Measurements from ENCODE around the gene IGHMBP2.
"Not testable (repeated sequence)": the region's sequence is repeated elsewhere in the genome, so short reads cannot be mapped to it uniquely, and the experiment has no call there.

DNA sequence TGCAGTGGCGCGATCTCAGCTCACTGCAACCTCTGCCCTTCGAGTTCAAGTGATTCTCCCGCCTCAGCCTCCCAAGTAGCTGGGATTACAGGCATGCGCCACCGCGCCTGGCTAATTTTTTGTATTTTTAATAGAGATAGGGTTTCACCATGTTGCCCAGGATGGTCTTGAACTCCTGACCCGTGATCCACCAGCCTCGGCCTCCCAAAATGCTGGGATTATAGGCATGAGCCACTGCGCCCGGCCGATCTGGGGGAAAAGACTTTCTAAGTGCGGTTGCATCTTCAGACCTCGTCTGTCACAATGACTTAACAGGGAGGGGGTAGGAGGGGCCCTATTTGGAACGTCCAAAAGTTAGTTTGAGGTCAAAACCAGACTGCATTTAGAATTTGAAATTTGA is 18.9 kb upstream of the IGHMBP2 start:
- TF ChIP-seq, protein P1, sequence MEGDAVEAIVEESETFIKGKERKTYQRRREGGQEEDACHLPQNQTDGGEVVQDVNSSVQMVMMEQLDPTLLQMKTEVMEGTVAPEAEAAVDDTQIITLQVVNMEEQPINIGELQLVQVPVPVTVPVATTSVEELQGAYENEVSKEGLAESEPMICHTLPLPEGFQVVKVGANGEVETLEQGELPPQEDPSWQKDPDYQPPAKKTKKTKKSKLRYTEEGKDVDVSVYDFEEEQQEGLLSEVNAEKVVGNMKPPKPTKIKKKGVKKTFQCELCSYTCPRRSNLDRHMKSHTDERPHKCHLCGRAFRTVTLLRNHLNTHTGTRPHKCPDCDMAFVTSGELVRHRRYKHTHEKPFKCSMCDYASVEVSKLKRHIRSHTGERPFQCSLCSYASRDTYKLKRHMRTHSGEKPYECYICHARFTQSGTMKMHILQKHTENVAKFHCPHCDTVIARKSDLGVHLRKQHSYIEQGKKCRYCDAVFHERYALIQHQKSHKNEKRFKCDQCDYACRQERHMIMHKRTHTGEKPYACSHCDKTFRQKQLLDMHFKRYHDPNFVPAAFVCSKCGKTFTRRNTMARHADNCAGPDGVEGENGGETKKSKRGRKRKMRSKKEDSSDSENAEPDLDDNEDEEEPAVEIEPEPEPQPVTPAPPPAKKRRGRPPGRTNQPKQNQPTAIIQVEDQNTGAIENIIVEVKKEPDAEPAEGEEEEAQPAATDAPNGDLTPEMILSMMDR (IDR thresholded peaks at IDR 0.05): not testable (repeated sequence)
- TF ChIP-seq POLR2A (IDR thresholded peaks at IDR 0.05): not testable (repeated sequence)

All from esophagus squamous epithelium (tissue), 4 donors.